ENCODE results near the gene ANKRD6. TPM values are rescaled to one million over a fixed set of nuclear protein-coding genes. Genes with fewer than 3 reads are reported as not detected.

The ANKRD6 gene
- total RNA-seq, 5 donors from 2014 or later (not counting 1 experiment from before 2014, with no cell fraction given): 3.0 to 8.4 (median 5.3) TPM

- ChIA-PET POLR2A (no interaction called here), CTCF (interaction anchor here (0.5 kb wide), 2 partner anchors 24 to 269 kb away, joined by 3 to 10 read pairs; no protein-coding TSS in a partner anchor)
- Mint-ChIP-seq H3K27me3 (no peaks in the 10 kb centered on the region), H3K27ac (no peak overlapping the region), H3K4me3 (no peak overlapping the region), H3K4me1 (no peaks in the 10 kb centered on the region), H3K9me3 (no peaks in the 10 kb centered on the region), H3K36me3 (peaks cover 5% of the 10 kb centered on the region)
- 57% methylated on average over 1 of the region's 2 CpGs for WGBS (ENCODE audit: insufficient coverage)
- H3K27ac ChIP-seq (ENCODE audit: low read length): no peak overlapping the region
- H3K9me3 ChIP-seq: no peaks in the 10 kb centered on the region
- H3K4me3 ChIP-seq (ENCODE audit: control insufficient read depth in 1 of 2, extremely low read depth in 1 of 2, low read length in 1 of 2): no peak overlapping the region
- H3K27me3 ChIP-seq (replicated peaks in 1 of 2; ENCODE audit: control insufficient read depth in 2 of 2, extremely low read depth in 1 of 2, insufficient read depth in 2 of 2, low read length in 1 of 2): no peaks in the 10 kb centered on the region
- H3K4me1 ChIP-seq (ENCODE audit: control insufficient read depth in 1 of 2, extremely low read depth in 1 of 2, insufficient read depth in 2 of 2, low read length in 2 of 2): no peaks in the 10 kb centered on the region
- ATAC-seq (replicated peaks in 1 of 4) (no peak), DNase-seq (no peak)
- H3K36me3 ChIP-seq (ENCODE audit: control insufficient read depth in 2 of 2, extremely low read depth in 1 of 2, insufficient read depth in 1 of 2, low read length in 1 of 2): no peaks in the 10 kb centered on the region
Measured at GRCh38 chr6:89454300-89454699, 21.3 kb downstream of the ANKRD6 start.

GRCh38 chr6:89458704-89459103, 25.8 kb downstream of the ANKRD6 start:
- ATAC-seq (replicated peaks in 1 of 4) (no peak), DNase-seq (no peak)
- no peak overlapping the region for H3K4me3 Mint-ChIP-seq
- no peaks in the 10 kb centered on the region for H3K4me1 Mint-ChIP-seq
- Histone ChIP-seq H3K9me3 (no peaks in the 10 kb centered on the region), H3K4me3 (ENCODE audit: control insufficient read depth in 1 of 2, extremely low read depth in 1 of 2, low read length in 1 of 2) (no peak overlapping the region), H3K4me1 (ENCODE audit: control insufficient read depth in 1 of 2, extremely low read depth in 1 of 2, insufficient read depth in 2 of 2, low read length in 2 of 2) (no peaks in the 10 kb centered on the region), H3K36me3 (ENCODE audit: control insufficient read depth in 2 of 2, extremely low read depth in 1 of 2, insufficient read depth in 1 of 2, low read length in 1 of 2) (no peaks in the 10 kb centered on the region), H3K27me3 (replicated peaks in 1 of 2; ENCODE audit: control insufficient read depth in 2 of 2, extremely low read depth in 1 of 2, insufficient read depth in 2 of 2, low read length in 1 of 2) (no peaks in the 10 kb centered on the region), H3K27ac (ENCODE audit: low read length) (no peak overlapping the region)
- peaks cover 5% of the 10 kb centered on the region for H3K36me3 Mint-ChIP-seq
- H3K27ac Mint-ChIP-seq: no peak overlapping the region
- H3K9me3 Mint-ChIP-seq: no peaks in the 10 kb centered on the region
- 87% methylated on average over 3 of the region's 5 CpGs for WGBS (ENCODE audit: insufficient coverage)
- H3K27me3 Mint-ChIP-seq: no peaks in the 10 kb centered on the region
- POLR2A ChIA-PET: interaction anchor here in 1 of 2 donors (0.6 kb wide), 1 partner anchor 9 kb away, joined by 20 read pairs; no protein-coding TSS in a partner anchor
- CTCF ChIA-PET: interaction anchor here (0.6 to 0.7 kb wide), 2 partner anchors 22 to 1045 kb away, joined by 3 read pairs; no protein-coding TSS in a partner anchor

GRCh38 chr6:89459501-89459900, 26.5 kb downstream of the ANKRD6 start:
- Histone ChIP-seq H3K27ac (ENCODE audit: low read length) (no peak overlapping the region), H3K9me3 (no peaks in the 10 kb centered on the region), H3K4me3 (ENCODE audit: control insufficient read depth in 1 of 2, extremely low read depth in 1 of 2, low read length in 1 of 2) (no peak overlapping the region), H3K27me3 (replicated peaks in 1 of 2; ENCODE audit: control insufficient read depth in 2 of 2, extremely low read depth in 1 of 2, insufficient read depth in 2 of 2, low read length in 1 of 2) (no peaks in the 10 kb centered on the region), H3K36me3 (ENCODE audit: control insufficient read depth in 2 of 2, extremely low read depth in 1 of 2, insufficient read depth in 1 of 2, low read length in 1 of 2) (no peaks in the 10 kb centered on the region), H3K4me1 (ENCODE audit: control insufficient read depth in 1 of 2, extremely low read depth in 1 of 2, insufficient read depth in 2 of 2, low read length in 2 of 2) (no peaks in the 10 kb centered on the region)
- Mint-ChIP-seq H3K27me3 (no peaks in the 10 kb centered on the region), H3K36me3 (peaks cover 5% of the 10 kb centered on the region), H3K9me3 (no peaks in the 10 kb centered on the region), H3K4me3 (no peak overlapping the region), H3K27ac (no peak overlapping the region), H3K4me1 (no peaks in the 10 kb centered on the region)
- CTCF ChIA-PET: interaction anchor here in 1 of 2 donors (0.7 kb wide), 1 partner anchor 22 kb away, joined by 3 read pairs; no protein-coding TSS in a partner anchor
- POLR2A ChIA-PET: interaction anchor here in 1 of 2 donors (0.7 kb wide), 1 partner anchor 1625 kb away, joined by 3 read pairs; no protein-coding TSS in a partner anchor
- WGBS (ENCODE audit: insufficient coverage): no CpG with 5 or more reads among the region's 1 CpG
- DNase-seq (no peak), ATAC-seq (replicated peaks in 1 of 4) (no peak)

DNA sequence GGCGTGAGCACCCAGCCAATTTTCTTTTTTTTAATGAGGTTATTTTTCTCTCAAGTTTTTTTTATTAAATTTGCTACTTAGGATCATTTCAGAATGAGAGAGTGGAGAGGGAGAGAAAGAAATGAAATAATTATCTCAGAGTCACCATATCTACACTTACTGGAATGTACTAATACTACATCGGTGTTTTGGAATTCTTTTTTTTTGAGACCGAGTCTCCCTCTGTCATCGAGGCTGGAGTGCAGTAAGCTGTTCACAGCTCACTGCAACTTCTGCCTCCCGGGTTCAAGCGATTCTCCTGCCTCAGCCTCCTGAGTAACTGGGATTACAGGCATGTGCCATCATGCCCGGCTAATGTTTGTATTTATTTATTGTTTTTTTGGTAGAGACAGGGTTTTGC, 27.8 kb downstream of the ANKRD6 start:
- H3K36me3 Mint-ChIP-seq: peaks cover 4% of the 10 kb centered on the region
- ChIA-PET CTCF (no interaction called here), POLR2A (no interaction called here)
- no peaks in the 10 kb centered on the region for H3K9me3 Mint-ChIP-seq
- WGBS (ENCODE audit: insufficient coverage): 90% methylated on average over 3 of the region's 7 CpGs
- no peaks in the 10 kb centered on the region for H3K36me3 ChIP-seq (ENCODE audit: control insufficient read depth in 2 of 2, extremely low read depth in 1 of 2, insufficient read depth in 1 of 2, low read length in 1 of 2)
- H3K27me3 Mint-ChIP-seq: no peaks in the 10 kb centered on the region
- no peaks in the 10 kb centered on the region for H3K9me3 ChIP-seq
- H3K4me3 ChIP-seq (ENCODE audit: control insufficient read depth in 1 of 2, extremely low read depth in 1 of 2, low read length in 1 of 2): no peak overlapping the region
- H3K27me3 ChIP-seq (replicated peaks in 1 of 2; ENCODE audit: control insufficient read depth in 2 of 2, extremely low read depth in 1 of 2, insufficient read depth in 2 of 2, low read length in 1 of 2): no peaks in the 10 kb centered on the region
- no peak for ATAC-seq (replicated peaks in 1 of 4)
- no peak overlapping the region for H3K27ac Mint-ChIP-seq
- no peaks in the 10 kb centered on the region for H3K4me1 Mint-ChIP-seq
- no peak overlapping the region for H3K27ac ChIP-seq (ENCODE audit: low read length)
- H3K4me1 ChIP-seq (ENCODE audit: control insufficient read depth in 1 of 2, extremely low read depth in 1 of 2, insufficient read depth in 2 of 2, low read length in 2 of 2): no peaks in the 10 kb centered on the region
- no peak overlapping the region for H3K4me3 Mint-ChIP-seq
- no peak for DNase-seq

DNA sequence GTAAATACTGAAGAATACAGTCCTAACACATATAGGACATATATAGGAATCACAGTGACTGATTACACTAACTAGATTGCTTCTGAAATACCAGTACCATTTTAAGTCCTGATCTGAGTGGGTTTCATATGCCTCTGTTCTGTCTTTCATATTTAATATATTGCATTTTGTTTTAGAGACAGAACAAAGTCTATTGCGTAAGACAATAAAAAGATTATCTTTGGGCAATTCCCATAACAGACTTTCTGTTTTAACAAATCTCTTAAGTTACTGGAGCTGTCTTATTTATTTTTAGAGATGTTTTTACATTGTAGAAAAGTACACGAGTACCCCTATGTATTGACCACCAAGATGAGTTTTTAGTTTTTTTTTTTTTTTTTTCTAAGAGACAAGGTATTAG, 29.6 kb downstream of the ANKRD6 start:
- Histone ChIP-seq H3K4me1 (ENCODE audit: control insufficient read depth in 1 of 2, extremely low read depth in 1 of 2, insufficient read depth in 2 of 2, low read length in 2 of 2) (no peaks in the 10 kb centered on the region), H3K36me3 (ENCODE audit: control insufficient read depth in 2 of 2, extremely low read depth in 1 of 2, insufficient read depth in 1 of 2, low read length in 1 of 2) (no peaks in the 10 kb centered on the region), H3K4me3 (ENCODE audit: control insufficient read depth in 1 of 2, extremely low read depth in 1 of 2, low read length in 1 of 2) (no peak overlapping the region), H3K27ac (ENCODE audit: low read length) (no peak overlapping the region), H3K27me3 (replicated peaks in 1 of 2; ENCODE audit: control insufficient read depth in 2 of 2, extremely low read depth in 1 of 2, insufficient read depth in 2 of 2, low read length in 1 of 2) (no peaks in the 10 kb centered on the region), H3K9me3 (no peaks in the 10 kb centered on the region)
- no peaks in the 10 kb centered on the region for H3K27me3 Mint-ChIP-seq
- no peak overlapping the region for H3K4me3 Mint-ChIP-seq
- WGBS (ENCODE audit: insufficient coverage): no CpG with 5 or more reads among the region's 2 CpGs
- POLR2A ChIA-PET: no interaction called here
- DNase-seq: no peak
- CTCF ChIA-PET: interaction anchor here in 1 of 2 donors (0.6 kb wide), 1 partner anchor 306 kb away, joined by 4 read pairs; no protein-coding TSS in a partner anchor
- H3K36me3 Mint-ChIP-seq: no peaks in the 10 kb centered on the region
- H3K9me3 Mint-ChIP-seq: no peaks in the 10 kb centered on the region
- ATAC-seq (replicated peaks in 1 of 4): no peak
- no peaks in the 10 kb centered on the region for H3K4me1 Mint-ChIP-seq
- no peak overlapping the region for H3K27ac Mint-ChIP-seq

DNA sequence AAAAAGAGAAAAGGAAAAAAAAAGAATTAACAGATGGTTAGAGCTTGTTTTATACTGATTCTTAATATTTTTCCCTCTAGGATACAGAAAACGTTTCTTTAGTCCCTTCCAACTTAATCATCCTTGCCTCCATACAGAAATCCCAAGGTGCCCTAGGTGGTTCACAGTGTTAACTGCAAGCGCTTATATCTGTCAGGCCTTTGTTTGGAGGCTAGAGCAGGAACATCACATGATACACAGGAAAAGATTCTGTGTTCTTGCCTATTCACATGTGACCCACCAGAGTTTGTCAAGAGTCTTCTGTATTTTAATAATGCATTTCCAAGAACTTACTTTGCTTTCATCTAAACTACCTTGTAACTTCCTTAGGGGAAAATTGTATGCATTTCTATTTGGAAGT, 31.3 kb downstream of the ANKRD6 start:
- no peaks in the 10 kb centered on the region for H3K4me1 Mint-ChIP-seq
- no peaks in the 10 kb centered on the region for H3K27me3 Mint-ChIP-seq
- ATAC-seq (replicated peaks in 1 of 4) (no peak), DNase-seq (no peak)
- no peaks in the 10 kb centered on the region for H3K36me3 ChIP-seq (ENCODE audit: control insufficient read depth in 2 of 2, extremely low read depth in 1 of 2, insufficient read depth in 1 of 2, low read length in 1 of 2)
- H3K36me3 Mint-ChIP-seq: no peaks in the 10 kb centered on the region
- CTCF ChIA-PET: no interaction called here
- no peaks in the 10 kb centered on the region for H3K4me1 ChIP-seq (ENCODE audit: control insufficient read depth in 1 of 2, extremely low read depth in 1 of 2, insufficient read depth in 2 of 2, low read length in 2 of 2)
- H3K9me3 Mint-ChIP-seq: no peaks in the 10 kb centered on the region
- H3K27me3 ChIP-seq (replicated peaks in 1 of 2; ENCODE audit: control insufficient read depth in 2 of 2, extremely low read depth in 1 of 2, insufficient read depth in 2 of 2, low read length in 1 of 2): no peaks in the 10 kb centered on the region
- no peak overlapping the region for H3K27ac ChIP-seq (ENCODE audit: low read length)
- no peak overlapping the region for H3K27ac Mint-ChIP-seq
- H3K9me3 ChIP-seq: no peaks in the 10 kb centered on the region
- 100% methylated on average over 1 of the region's 2 CpGs for WGBS (ENCODE audit: insufficient coverage)
- H3K4me3 Mint-ChIP-seq: no peak overlapping the region
- POLR2A ChIA-PET: interaction anchor here in 1 of 2 donors (0.7 kb wide), 1 partner anchor 9 kb away, joined by 3 read pairs; no protein-coding TSS in a partner anchor
- no peak overlapping the region for H3K4me3 ChIP-seq (ENCODE audit: control insufficient read depth in 1 of 2, extremely low read depth in 1 of 2, low read length in 1 of 2)
